HepG2 (cell line): ENCODE results near the gene RNASE7. TPM values are rescaled to one million over a fixed set of nuclear protein-coding genes. Genes with fewer than 3 reads are reported as not detected.
A peak's percentile ranks its signal among the peaks of the same experiment; 100 is the strongest.

Experiments used
- ATAC-seq: fragments of 200-7000 bp; cut with Tn5 transposase; 3 replicates; pipeline ENCODE4 v1.9.1; 2020; ENCODE audit warnings: mild to moderate bottlenecking, moderate library complexity
- BruUV-seq: library from RNA; stranded (reverse); fragments of 400-500 nt; replicated peaks from 2 replicates; lab custom pipeline; 2021; lab: Mats Ljungman, UMichigan
- CTCF ChIA-PET: fragments of 300-600 bp; formaldehyde crosslinking; extraction: SDS; loops from one replicate; lab custom pipeline; 2021; ENCODE audit warnings: low total read pairs, inconsistent platforms, low intra/inter-chr PET ratio; lab: Yijun Ruan, JAX
- POLR2A ChIA-PET: fragments of 350-600 bp; sonication (Branson Sonifier 250); formaldehyde crosslinking; loops from one replicate; lab custom pipeline; 2020; ENCODE audit warnings: antibody characterized with exemption, inconsistent platforms; lab: Yijun Ruan, JAX
- DNase-seq: peaks from one replicate; pipeline ENCODE4 v3.0.0-alpha.2; 2015; ENCODE audit warnings: low spot score
- FAIRE-seq: peaks from 3 replicates; lab custom pipeline; 2011; peaks lifted over from hg19 to GRCh38; lab: Jason Lieb, UNC
- H2AFZ ChIP-seq: one replicate; pipeline ENCODE4 v1.6.1; 2011; ENCODE audit warnings: low read length, inconsistent platforms
- H3K27ac ChIP-seq: fragments of 300-600 bp; 3 replicates; pipeline ENCODE4 v1.8.0; 2011; ENCODE audit warnings: mixed run types, mild to moderate bottlenecking, mixed read lengths, low read length, inconsistent platforms; ENCODE audit not compliant: insufficient read depth; ENCODE audit errors: extremely low read length
- H3K27me3 ChIP-seq, 2 experiments: fragments of 200-600 bp in 1 of 2; 2 replicates in 1 of 2; 3 replicates in 1 of 2; pipeline versions ENCODE4 v1.6.0 to v1.8.0; 2011; ENCODE audit warnings: low read length in 2 of 2, mild to moderate bottlenecking in 2 of 2, moderate library complexity in 2 of 2, inconsistent platforms in 1 of 2; ENCODE audit not compliant: insufficient read depth in 2 of 2, control insufficient read depth in 1 of 2
- H3K36me3 ChIP-seq, 2 experiments: fragments of 200-600 bp in 1 of 2; replicated peaks in 1 of 2; 2 replicates in 1 of 2; 3 replicates in 1 of 2; pipeline versions ENCODE4 v1.5.1 to v1.8.0; 2011; ENCODE audit warnings: low read length in 2 of 2, inconsistent platforms in 1 of 2; ENCODE audit not compliant: insufficient read depth in 2 of 2, control insufficient read depth in 1 of 2
- H3K4me1 ChIP-seq: 2 replicates; pipeline ENCODE4 v1.5.1; 2012; ENCODE audit warnings: low read length, inconsistent platforms; ENCODE audit not compliant: insufficient read depth
- H3K4me2 ChIP-seq: 2 replicates; pipeline ENCODE4 v1.6.0; 2011; ENCODE audit warnings: low read depth, low read length, inconsistent platforms
- H3K4me3 ChIP-seq, 3 experiments: fragments of 200-600 bp in 1 of 3; sonication (generic), shearing (Covaris generic) in 1 of 3; replicated peaks in 1 of 3; 2 replicates each; pipeline ENCODE4 v1.5.1; 2011 to 2016; ENCODE audit warnings: low read length in 3 of 3, inconsistent platforms in 2 of 3, low read depth in 2 of 3, mild to moderate bottlenecking in 2 of 3, control low read depth in 1 of 3, mixed read lengths in 1 of 3; ENCODE audit not compliant: insufficient read depth in 1 of 3
- H3K79me2 ChIP-seq: one replicate; pipeline ENCODE4 v1.6.1; 2011; ENCODE audit warnings: low read length, inconsistent platforms; ENCODE audit not compliant: insufficient read depth
- H3K9ac ChIP-seq: 2 replicates; pipeline ENCODE4 v1.6.0; 2011; ENCODE audit warnings: mild to moderate bottlenecking, low read depth, low read length, inconsistent platforms; ENCODE audit not compliant: insufficient read depth
- H3K9me3 ChIP-seq: 2 replicates; pipeline ENCODE4 v1.5.1; 2012; ENCODE audit warnings: mild to moderate bottlenecking, low read length
- H4K20me1 ChIP-seq: 2 replicates; pipeline ENCODE4 v1.6.0; 2011; ENCODE audit warnings: inconsistent platforms, mild to moderate bottlenecking, low read length, moderate library complexity; ENCODE audit not compliant: insufficient read depth
- BCL6 ChIP-seq: IDR thresholded peaks from 2 replicates; pipeline ENCODE4 v1.6.1; 2016; ENCODE audit warnings: missing genetic modification reagents, missing compliant biosample characterization
- CREB3 ChIP-seq: sonication (generic); formaldehyde crosslinking; IDR thresholded peaks from 2 replicates; pipeline ENCODE4 v1.5.0; 2020; ENCODE audit warnings: missing genetic modification reagents
- HOXA9 ChIP-seq: sonication (generic); formaldehyde crosslinking; IDR thresholded peaks from 2 replicates; pipeline ENCODE4 v1.8.1; 2022; ENCODE audit warnings: missing genetic modification reagents, mild to moderate bottlenecking, moderate library complexity, borderline replicate concordance
- JUND ChIP-seq: sonication (generic); formaldehyde crosslinking; IDR thresholded peaks from 2 replicates; pipeline ENCODE4 v1.8.0; 2022; ENCODE audit warnings: mild to moderate bottlenecking, missing genetic modification reagents
- PREB ChIP-seq: sonication (generic); formaldehyde crosslinking; IDR thresholded peaks from 2 replicates; pipeline ENCODE4 v1.4.0; 2020; ENCODE audit warnings: missing genetic modification reagents
- REST ChIP-seq, 2 experiments: IDR thresholded peaks; 2 replicates each; pipeline ENCODE4 v1.6.1; 2011 to 2012; ENCODE audit warnings: low read length in 2 of 2, borderline replicate concordance in 1 of 2, low read depth in 1 of 2, mild to moderate bottlenecking in 1 of 2, moderate library complexity in 1 of 2
- SAP130 ChIP-seq: IDR thresholded peaks from 2 replicates; pipeline ENCODE4 v1.6.1; 2016; ENCODE audit warnings: low read depth
- TCF7L2 ChIP-seq: IDR thresholded peaks from 2 replicates; pipeline ENCODE4 v1.6.1; 2011; ENCODE audit warnings: mild to moderate bottlenecking, low read depth, low read length, moderate library complexity
- ZKSCAN1 ChIP-seq: fragments of 150-350 bp; IDR thresholded peaks from 2 replicates; pipeline ENCODE4 v1.6.1; 2014; ENCODE audit warnings: low read length
- ZNF749 ChIP-seq: sonication (generic); formaldehyde crosslinking; IDR thresholded peaks from 2 replicates; pipeline ENCODE4 v1.8.0; 2022; ENCODE audit warnings: mild to moderate bottlenecking, missing genetic modification reagents, moderate library complexity, borderline replicate concordance
- ZNF777 ChIP-seq: sonication (generic); formaldehyde crosslinking; IDR thresholded peaks from 2 replicates; pipeline ENCODE4 v1.4.0; 2020; ENCODE audit warnings: missing genetic modification reagents
- ZNF83 ChIP-seq: sonication (generic); formaldehyde crosslinking; IDR thresholded peaks from 2 replicates; pipeline ENCODE4 v1.4.0; 2020; ENCODE audit warnings: missing genetic modification reagents, mild to moderate bottlenecking, borderline replicate concordance
- ZSCAN12 ChIP-seq: sonication (generic); formaldehyde crosslinking; IDR thresholded peaks from 2 replicates; pipeline ENCODE4 v1.9.0; 2021; ENCODE audit warnings: mild to moderate bottlenecking, missing genetic modification reagents
- WGBS: methylation state at CpG from one replicate; pipeline ENCODE4 v1.1.6; 2017; ENCODE audit warnings: low lambda C conversion rate; 5-methylcytosine and 5-hydroxymethylcytosine counted together
- in situ Hi-C: cut with HindIII; loops from 2 replicates; pipeline ENCODE4 v1.10.0; 2017; ENCODE audit warnings: low pct_unique_long_range_greater_than_20kb; ENCODE audit not compliant: extremely low pct_ligation_motif_present
- intact Hi-C: fragments of 100-400 bp; cut with micrococcal nuclease; formaldehyde crosslinking; loops from one replicate; pipeline ENCODE4 v1.10.0; 2022; ENCODE audit not compliant: unreplicated experiment
- polyA plus RNA-seq, 8 experiments: library from polyadenylated mRNA; depleted of rRNA in 3 of 8; stranded (reverse) in 7 of 8; unstranded in 1 of 8; fragments of >200 nt; fragmentation: Illumina TruSeq in 4 of 8; extraction: Trizol in 4 of 8; gene quantifications; 2 replicates each; pipeline versions ENCODE4 v1.2.1 to v1.2.3, GENCODE V29; 2011 to 2016; ENCODE audit warnings: low read depth in 4 of 8, missing spikeins in 1 of 8, mixed read lengths in 1 of 8; ENCODE audit not compliant: insufficient read depth in 1 of 8
- total RNA-seq, 5 experiments: library from RNA; depleted of rRNA; stranded (reverse); fragments of >200 nt; fragmentation: Illumina TruSeq; extraction: Trizol; gene quantifications; 2 replicates each; pipeline ENCODE4 v1.2.3, GENCODE V29; 2016; ENCODE audit warnings: low read depth in 1 of 5
- TF ChIP-seq, protein P1 (sequence below), 2 experiments: sonication (generic) in 1 of 2; formaldehyde crosslinking in 1 of 2; IDR thresholded peaks; 2 replicates each; pipeline versions ENCODE4 v1.4.0 to v1.6.1; 2018 to 2020; ENCODE audit warnings: missing genetic modification reagents in 2 of 2, borderline replicate concordance in 1 of 2, low read depth in 1 of 2, mild to moderate bottlenecking in 1 of 2, missing biosample characterization in 1 of 2

The RNASE7 gene
- total and polyA plus RNA-seq, 2 of the 13 experiments (the other 11 are each of a cell fraction or from before 2014, with no cell fraction given): 0.04 TPM; not detected in 1

- Histone ChIP-seq H3K27me3 (no peaks in the 10 kb centered on the region; a peak in 1 of 5 replicates), H3K36me3 (peaks cover 16 to 21% of the 10 kb centered on the region in 2 experiments), H3K79me2 (peaks cover 13% of the 10 kb centered on the region), H2AFZ (no peak within 1 kb of the TSS), H4K20me1 (no peaks in the 10 kb centered on the region), H3K27ac (peak within 1 kb of the TSS; percentile 83), H3K4me2 (peak within 1 kb of the TSS; percentile 92), H3K9ac (peak within 1 kb of the TSS; percentile 96), H3K4me3 (peak within 1 kb of the TSS; percentile 65 to 96 (median 94)), H3K4me1 (peaks cover 50% of the 10 kb centered on the region), H3K9me3 (no peaks in the 10 kb centered on the region)
- intact Hi-C loops (loop anchor here (1.0 kb wide), 1 partner anchor 30 kb away; no protein-coding TSS in a partner anchor), in situ Hi-C loops (no loop called here)
- TSS peak; percentile 77 for BruUV-seq
- WGBS: 5% methylated on average over 19 of the region's 72 CpGs
- peak; percentile 90 for ATAC-seq
- POLR2A ChIA-PET: interaction anchor here (0.7 to 3.0 kb wide), 14 partner anchors 8 to 80 kb away, joined by 3 to 26 read pairs (median 4); partner anchors contain the start of gene ARHGEF40
- peak; percentile 84 for DNase-seq
- FAIRE-seq: no peak
- CTCF ChIA-PET: interaction anchor here (0.8 to 0.9 kb wide), 2 partner anchors 10 to 16 kb away, joined by 3 to 4 read pairs; no protein-coding TSS in a partner anchor
- TF ChIP-seq BCL6 (CRISPR knock-in tag) (peak; percentile 64), ZNF749 (peak; percentile 90; the same call in 1 of the 2 replicates), ZNF777 (CRISPR knock-in tag) (peak; percentile 98), SAP130 (CRISPR knock-in tag) (peak; percentile 78), ZKSCAN1 (0 out of 2 replicates have a peak, but pooled peaks have one; percentile 9), ZNF83 (CRISPR knock-in tag) (0 out of 2 replicates have a peak, but pooled peaks have one; percentile 22), CREB3 (peak; percentile 77; the same call in 1 of the 2 replicates), TCF7L2 (no peak), ZSCAN12 (CRISPR knock-in tag) (no peak), HOXA9 (CRISPR knock-in tag) (peak; percentile 62; the same call in 1 of the 2 replicates), JUND (CRISPR knock-in tag) (no peak; the same call in 1 of the 2 replicates), REST (IDR thresholded peaks at IDR 0.05; ENCODE audit: borderline replicate concordance in 1 of 2, low read depth in 1 of 2, low read length in 2 of 2) (peak in 1 of 2 experiments; percentile 50; a peak in 1 of 4 replicates), PREB (0 out of 2 replicates have a peak, but pooled peaks have one; percentile 54)
- TF ChIP-seq, protein P1, sequence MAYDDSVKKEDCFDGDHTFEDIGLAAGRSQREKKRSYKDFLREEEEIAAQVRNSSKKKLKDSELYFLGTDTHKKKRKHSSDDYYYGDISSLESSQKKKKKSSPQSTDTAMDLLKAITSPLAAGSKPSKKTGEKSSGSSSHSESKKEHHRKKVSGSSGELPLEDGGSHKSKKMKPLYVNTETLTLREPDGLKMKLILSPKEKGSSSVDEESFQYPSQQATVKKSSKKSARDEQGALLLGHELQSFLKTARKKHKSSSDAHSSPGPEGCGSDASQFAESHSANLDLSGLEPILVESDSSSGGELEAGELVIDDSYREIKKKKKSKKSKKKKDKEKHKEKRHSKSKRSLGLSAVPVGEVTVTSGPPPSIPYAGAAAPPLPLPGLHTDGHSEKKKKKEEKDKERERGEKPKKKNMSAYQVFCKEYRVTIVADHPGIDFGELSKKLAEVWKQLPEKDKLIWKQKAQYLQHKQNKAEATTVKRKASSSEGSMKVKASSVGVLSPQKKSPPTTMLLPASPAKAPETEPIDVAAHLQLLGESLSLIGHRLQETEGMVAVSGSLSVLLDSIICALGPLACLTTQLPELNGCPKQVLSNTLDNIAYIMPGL (CRISPR knock-in tag; IDR thresholded peaks at IDR 0.05; ENCODE audit: borderline replicate concordance in 1 of 2, low read depth in 1 of 2): peak; percentile 70 to 80; a peak in 3 of 4 replicates
Observed at GRCh38 chr14:21024585-21025370, 17.4 kb upstream of the RNASE7 start, which contains the start of gene NDRG2. Gene NDRG2 (minus strand): TSS chr14:21025061. CDS start chr14:21023315, 1,746 bp downstream.
